ENCODE data around the gene MACROD2.

- TF ChIP-seq, protein P1, sequence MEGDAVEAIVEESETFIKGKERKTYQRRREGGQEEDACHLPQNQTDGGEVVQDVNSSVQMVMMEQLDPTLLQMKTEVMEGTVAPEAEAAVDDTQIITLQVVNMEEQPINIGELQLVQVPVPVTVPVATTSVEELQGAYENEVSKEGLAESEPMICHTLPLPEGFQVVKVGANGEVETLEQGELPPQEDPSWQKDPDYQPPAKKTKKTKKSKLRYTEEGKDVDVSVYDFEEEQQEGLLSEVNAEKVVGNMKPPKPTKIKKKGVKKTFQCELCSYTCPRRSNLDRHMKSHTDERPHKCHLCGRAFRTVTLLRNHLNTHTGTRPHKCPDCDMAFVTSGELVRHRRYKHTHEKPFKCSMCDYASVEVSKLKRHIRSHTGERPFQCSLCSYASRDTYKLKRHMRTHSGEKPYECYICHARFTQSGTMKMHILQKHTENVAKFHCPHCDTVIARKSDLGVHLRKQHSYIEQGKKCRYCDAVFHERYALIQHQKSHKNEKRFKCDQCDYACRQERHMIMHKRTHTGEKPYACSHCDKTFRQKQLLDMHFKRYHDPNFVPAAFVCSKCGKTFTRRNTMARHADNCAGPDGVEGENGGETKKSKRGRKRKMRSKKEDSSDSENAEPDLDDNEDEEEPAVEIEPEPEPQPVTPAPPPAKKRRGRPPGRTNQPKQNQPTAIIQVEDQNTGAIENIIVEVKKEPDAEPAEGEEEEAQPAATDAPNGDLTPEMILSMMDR (IDR thresholded peaks at IDR 0.05) = no peak
- TF ChIP-seq POLR2A (IDR thresholded peaks at IDR 0.05) (no peak), EP300 (IDR thresholded peaks at IDR 0.05) (no peak)
Measured at GRCh38 chr20:15792855-15793254, 1797.5 kb downstream of the MACROD2 start.

Measured in ovary (tissue), 3 donors.